MM.1S (cell line): ENCODE data around the gene POMP.

Experiments used
- DNase-seq: peaks from one replicate; pipeline ENCODE4 v3.0.0-alpha.2; 2015
- H2AFZ ChIP-seq: fragments of 300-600 bp; sonication (generic); 2 replicates; pipeline ENCODE4 v1.6.0; 2016; ENCODE audit warnings: antibody characterized with exemption, low read length
- H3F3A ChIP-seq: fragments of 300-600 bp; sonication (generic); 2 replicates; pipeline ENCODE4 v1.6.1; 2016; ENCODE audit warnings: mild to moderate bottlenecking, antibody characterized with exemption, low read length, moderate library complexity, mixed read lengths; ENCODE audit not compliant: insufficient read depth
- H3K27ac ChIP-seq: fragments of 300-600 bp; sonication (generic); 2 replicates; pipeline ENCODE4 v1.5.1; 2016; ENCODE audit warnings: mild to moderate bottlenecking, low read length
- H3K27me3 ChIP-seq: fragments of 300-600 bp; sonication (generic); replicated peaks from 2 replicates; pipeline ENCODE4 v1.6.0; 2016; ENCODE audit warnings: low read length; ENCODE audit not compliant: insufficient read depth
- H3K36me3 ChIP-seq: fragments of 300-600 bp; sonication (generic); replicated peaks from 2 replicates; pipeline ENCODE4 v1.6.1; 2016; ENCODE audit warnings: mild to moderate bottlenecking, low read length, mixed read lengths; ENCODE audit not compliant: insufficient read depth
- H3K4me1 ChIP-seq: fragments of 300-600 bp; sonication (generic); 2 replicates; pipeline ENCODE4 v1.6.1; 2016; ENCODE audit warnings: low read length, mixed read lengths
- H3K4me2 ChIP-seq: fragments of 300-600 bp; sonication (generic); 2 replicates; pipeline ENCODE4 v1.6.0; 2016; ENCODE audit warnings: low read depth, low read length
- H3K4me3 ChIP-seq: fragments of 300-600 bp; sonication (generic); 2 replicates; pipeline ENCODE4 v1.5.1; 2016; ENCODE audit warnings: low read length, mixed read lengths
- H3K79me2 ChIP-seq: fragments of 300-600 bp; sonication (generic); 2 replicates; pipeline ENCODE4 v1.6.1; 2016; ENCODE audit warnings: mixed run types, low read length, mixed read lengths
- H3K9ac ChIP-seq: fragments of 300-600 bp; sonication (generic); 2 replicates; pipeline ENCODE4 v1.6.1; 2016; ENCODE audit warnings: low read length, mixed read lengths
- H3K9me2 ChIP-seq: fragments of 300-600 bp; sonication (generic); replicated peaks from 2 replicates; pipeline ENCODE4 v1.6.1; 2016; ENCODE audit warnings: mild to moderate bottlenecking, low read length, mixed read lengths; ENCODE audit not compliant: insufficient read depth
- H3K9me3 ChIP-seq: fragments of 300-600 bp; sonication (generic); replicated peaks from 2 replicates; pipeline ENCODE4 v1.6.1; 2016; ENCODE audit warnings: mild to moderate bottlenecking, low read length, mixed read lengths; ENCODE audit not compliant: insufficient read depth
- H4K20me1 ChIP-seq: fragments of 300-600 bp; sonication (generic); 2 replicates; pipeline ENCODE4 v1.6.1; 2016; ENCODE audit warnings: mild to moderate bottlenecking, low read length, moderate library complexity, mixed read lengths; ENCODE audit not compliant: insufficient read depth
- CTCF ChIP-seq: fragments of 300-600 bp; sonication (generic); IDR thresholded peaks from 2 replicates; pipeline ENCODE4 v1.5.1; 2016; ENCODE audit warnings: antibody characterized with exemption, low read length, mixed read lengths
- EZH2 ChIP-seq: fragments of 300-600 bp; sonication (generic); optimal IDR thresholded peaks from 2 replicates; pipeline ENCODE3; 2017; ENCODE audit warnings: low read depth, mild to moderate bottlenecking, antibody characterized with exemption, low read length, mixed read lengths
- EZH2phosphoT487 ChIP-seq: fragments of 300-600 bp; sonication (generic); IDR thresholded peaks from 2 replicates; pipeline ENCODE4 v1.6.1; 2018; ENCODE audit warnings: antibody characterized with exemption, low read length

Gene POMP

GRCh38 chr13:28624707-28625432 is 34.1 kb upstream of the POMP start:
- H2AFZ ChIP-seq = no peak overlapping the region

DNA sequence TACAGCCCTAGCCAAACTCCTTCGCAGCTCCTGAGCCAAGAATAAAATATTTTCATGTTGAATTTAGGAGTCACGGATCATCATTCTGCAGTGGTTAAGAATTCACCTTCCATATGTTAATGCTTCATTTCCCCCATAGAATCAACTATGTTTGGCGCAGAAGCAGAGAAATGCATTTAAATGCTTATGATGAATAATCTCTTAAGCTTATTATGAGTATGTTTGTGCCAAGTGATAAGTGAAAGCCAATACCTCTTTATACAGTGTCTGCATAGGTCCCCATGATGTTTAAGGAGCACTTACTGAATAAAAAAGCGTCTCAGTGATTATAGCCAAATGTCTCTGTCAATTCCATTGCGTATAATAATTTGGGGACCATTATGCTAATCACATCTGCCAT is 32.7 kb upstream of the POMP start:
- Histone ChIP-seq H3K9ac (no peak overlapping the region), H3K4me2 (no peak overlapping the region), H2AFZ (no peak overlapping the region), H3K27ac (no peak overlapping the region), H3F3A (no peaks in the 10 kb centered on the region), H3K4me3 (no peak overlapping the region), H3K27me3 (no peaks in the 10 kb centered on the region), H4K20me1 (no peaks in the 10 kb centered on the region), H3K9me3 (no peaks in the 10 kb centered on the region), H3K36me3 (no peaks in the 10 kb centered on the region), H3K79me2 (no peaks in the 10 kb centered on the region), H3K9me2 (no peaks in the 10 kb centered on the region), H3K4me1 (no peaks in the 10 kb centered on the region)
- TF ChIP-seq EZH2 (no peak), EZH2phosphoT487 (no peak)
- DNase-seq = no peak

More at GRCh38 chr13:28624707-28625432, 34.1 kb upstream of the POMP start:
- Histone ChIP-seq H3K4me2 (no peak overlapping the region), H3K9ac (no peak overlapping the region), H3K4me3 (no peak overlapping the region), H3K27me3 (no peaks in the 10 kb centered on the region), H3K79me2 (no peaks in the 10 kb centered on the region), H3K36me3 (no peaks in the 10 kb centered on the region), H4K20me1 (no peaks in the 10 kb centered on the region), H3K4me1 (no peaks in the 10 kb centered on the region), H3F3A (no peaks in the 10 kb centered on the region), H3K27ac (no peak overlapping the region), H3K9me2 (no peaks in the 10 kb centered on the region), H3K9me3 (no peaks in the 10 kb centered on the region)
- TF ChIP-seq CTCF = no peak
- TF ChIP-seq EZH2 = no peak
- no peak for TF ChIP-seq EZH2phosphoT487
- DNase-seq = no peak

- no peak for TF ChIP-seq CTCF
- no peak overlapping the region for H3K27ac ChIP-seq
- H3K36me3 ChIP-seq = no peaks in the 10 kb centered on the region
- H3K9ac ChIP-seq = no peak overlapping the region
- no peaks in the 10 kb centered on the region for H3F3A ChIP-seq
- H3K79me2 ChIP-seq = no peaks in the 10 kb centered on the region
- no peak overlapping the region for H3K4me3 ChIP-seq
- no peak overlapping the region for H3K4me2 ChIP-seq
- H3K4me1 ChIP-seq = no peaks in the 10 kb centered on the region
- H4K20me1 ChIP-seq = no peaks in the 10 kb centered on the region
- H3K9me3 ChIP-seq = no peaks in the 10 kb centered on the region
- no peaks in the 10 kb centered on the region for H3K9me2 ChIP-seq
- no peak for DNase-seq
- no peak overlapping the region for H2AFZ ChIP-seq
- H3K27me3 ChIP-seq = no peaks in the 10 kb centered on the region
These were observed 30.7 kb upstream of the POMP start for GRCh38 chr13:28628241-28628640.

DNA sequence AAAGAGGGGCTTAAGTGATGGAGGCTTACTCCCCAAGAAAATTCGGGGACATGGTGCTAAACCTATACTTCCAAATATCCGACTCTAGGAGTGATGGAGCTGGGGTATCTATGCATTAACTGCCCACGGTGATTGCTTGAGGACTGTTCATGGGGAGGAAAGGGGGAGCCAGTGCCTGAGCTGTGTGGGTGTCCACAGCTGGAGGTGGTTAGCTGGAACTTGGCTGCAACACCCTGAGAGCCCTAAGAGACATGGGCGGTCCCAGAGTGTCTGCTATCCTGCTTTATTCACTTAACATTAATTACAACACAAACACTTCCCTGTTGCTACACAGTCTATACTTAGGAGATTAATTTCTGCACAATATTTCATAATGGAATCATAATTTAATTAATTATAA is 28.1 kb upstream of the POMP start:
- Histone ChIP-seq H3F3A (no peaks in the 10 kb centered on the region), H3K27me3 (no peaks in the 10 kb centered on the region), H3K36me3 (no peaks in the 10 kb centered on the region), H3K4me3 (no peak overlapping the region), H3K9ac (no peak overlapping the region), H3K4me2 (no peak overlapping the region), H3K9me3 (no peaks in the 10 kb centered on the region), H4K20me1 (no peaks in the 10 kb centered on the region), H3K79me2 (no peaks in the 10 kb centered on the region), H3K4me1 (no peaks in the 10 kb centered on the region), H3K27ac (no peak overlapping the region), H3K9me2 (no peaks in the 10 kb centered on the region), H2AFZ (no peak overlapping the region)
- no peak for TF ChIP-seq EZH2phosphoT487
- TF ChIP-seq CTCF = no peak
- no peak for TF ChIP-seq EZH2
- no peak for DNase-seq
